Measurements from ENCODE around the gene NAV1.

GRCh38 chr1:201568265-201568664, 29.3 kb downstream of the NAV1 start:
- TF ChIP-seq, protein P1, sequence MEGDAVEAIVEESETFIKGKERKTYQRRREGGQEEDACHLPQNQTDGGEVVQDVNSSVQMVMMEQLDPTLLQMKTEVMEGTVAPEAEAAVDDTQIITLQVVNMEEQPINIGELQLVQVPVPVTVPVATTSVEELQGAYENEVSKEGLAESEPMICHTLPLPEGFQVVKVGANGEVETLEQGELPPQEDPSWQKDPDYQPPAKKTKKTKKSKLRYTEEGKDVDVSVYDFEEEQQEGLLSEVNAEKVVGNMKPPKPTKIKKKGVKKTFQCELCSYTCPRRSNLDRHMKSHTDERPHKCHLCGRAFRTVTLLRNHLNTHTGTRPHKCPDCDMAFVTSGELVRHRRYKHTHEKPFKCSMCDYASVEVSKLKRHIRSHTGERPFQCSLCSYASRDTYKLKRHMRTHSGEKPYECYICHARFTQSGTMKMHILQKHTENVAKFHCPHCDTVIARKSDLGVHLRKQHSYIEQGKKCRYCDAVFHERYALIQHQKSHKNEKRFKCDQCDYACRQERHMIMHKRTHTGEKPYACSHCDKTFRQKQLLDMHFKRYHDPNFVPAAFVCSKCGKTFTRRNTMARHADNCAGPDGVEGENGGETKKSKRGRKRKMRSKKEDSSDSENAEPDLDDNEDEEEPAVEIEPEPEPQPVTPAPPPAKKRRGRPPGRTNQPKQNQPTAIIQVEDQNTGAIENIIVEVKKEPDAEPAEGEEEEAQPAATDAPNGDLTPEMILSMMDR (IDR thresholded peaks at IDR 0.05) = no peak
- TF ChIP-seq POLR2A (IDR thresholded peaks at IDR 0.05) = no peak
